GM19025 (cell line): ENCODE results near the gene SOX13.

ENCODE experiments used
- ATAC-seq: cut with Tn5 transposase; IDR thresholded peaks from one replicate; pipeline ENCODE4 v1.9.1; 2021; ENCODE audit warnings: mild to moderate bottlenecking, low read depth, moderate library complexity; ENCODE audit not compliant: unreplicated experiment

The SOX13 gene

GRCh38 chr1:204149635-204150565, 77.0 kb downstream of the SOX13 start:
- no peak for ATAC-seq

DNA sequence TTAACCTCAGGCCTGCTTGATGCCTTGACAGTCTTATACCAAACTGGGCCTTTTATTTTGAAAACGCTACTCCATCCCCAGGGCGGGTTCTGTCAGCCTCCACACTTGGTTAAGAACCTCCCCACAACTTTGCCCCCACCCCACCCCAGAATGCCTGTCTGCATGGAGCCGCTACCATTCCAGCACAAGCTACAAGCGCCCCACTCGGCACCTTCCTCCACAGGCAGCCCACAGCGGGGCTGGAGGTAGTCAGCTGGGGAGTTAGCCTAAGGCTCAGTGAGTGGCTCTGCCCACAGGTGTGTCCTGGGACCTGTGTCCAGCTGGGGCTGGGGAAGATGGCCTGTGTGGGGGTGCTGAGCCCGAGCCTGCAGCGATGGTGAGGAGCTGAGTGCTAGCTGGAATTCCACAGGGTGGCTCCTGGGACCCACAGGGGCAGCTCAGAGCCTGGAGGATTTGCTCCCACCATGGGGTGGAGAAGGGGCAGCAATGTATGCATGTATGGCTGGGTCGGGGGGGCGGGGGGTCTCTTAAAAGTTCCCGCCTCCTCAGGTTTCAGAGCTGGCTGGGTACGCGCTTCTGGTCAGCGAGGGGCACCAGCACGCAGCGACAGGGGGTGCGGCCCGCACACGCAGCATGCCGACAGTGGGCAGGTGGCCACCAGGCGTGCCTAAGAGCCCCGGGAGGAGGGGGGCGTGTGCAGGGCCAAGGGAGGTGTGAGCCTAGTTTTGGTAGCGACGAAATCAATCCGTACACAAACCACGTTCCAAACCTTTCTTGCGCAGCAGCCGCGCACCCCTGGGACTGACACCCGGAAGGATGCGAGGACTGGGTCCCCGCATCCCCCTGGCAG, 78.0 kb downstream of the SOX13 start:
- no peak for ATAC-seq

DNA sequence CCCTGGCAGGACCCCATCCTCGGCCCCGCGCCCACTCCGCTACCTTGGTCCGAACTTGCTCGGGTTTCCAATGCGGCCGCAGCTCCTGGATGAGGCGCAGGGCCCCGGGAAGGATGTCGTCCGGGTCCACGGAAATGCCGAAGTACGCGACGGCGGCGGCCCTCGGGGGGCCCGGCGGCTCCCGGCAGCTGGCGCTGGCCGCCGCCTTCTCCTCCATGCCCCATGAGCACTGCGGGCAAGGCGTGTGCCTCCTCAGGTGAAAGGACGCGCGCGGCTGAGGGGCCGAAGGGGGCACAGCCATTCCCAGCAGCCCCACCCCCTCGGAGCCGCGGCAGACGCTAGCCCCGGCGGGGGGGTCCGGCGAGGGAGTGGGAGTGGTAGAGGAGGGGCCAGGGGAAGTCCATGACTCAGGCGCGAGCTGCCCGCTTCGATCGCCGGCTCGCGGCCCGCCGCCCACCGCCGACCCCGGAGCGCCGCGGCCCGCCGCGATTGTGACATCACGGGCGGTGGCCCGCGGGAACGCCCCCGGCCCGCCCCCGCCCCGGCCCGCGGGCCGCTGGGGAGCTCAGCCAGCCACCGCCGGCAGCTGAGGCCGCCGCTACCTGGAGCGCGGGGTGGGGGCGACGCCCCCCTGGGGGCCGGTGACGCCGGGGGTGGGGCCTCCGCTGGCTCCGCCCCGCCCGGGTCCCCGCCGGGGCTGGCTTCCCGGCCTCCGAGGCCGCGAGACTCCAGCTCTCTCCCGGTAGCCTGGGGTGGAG, 78.8 kb downstream of the SOX13 start, which contains the start of gene ETNK2:
Gene ETNK2, minus strand, starts transcription at position 493 of the 758 bp plus-strand sequence. Its CDS starts 192 bp downstream, at position 301.
- no peak for ATAC-seq

GRCh38 chr1:204152310-204153044, 79.6 kb downstream of the SOX13 start:
- ATAC-seq, result no peak

DNA sequence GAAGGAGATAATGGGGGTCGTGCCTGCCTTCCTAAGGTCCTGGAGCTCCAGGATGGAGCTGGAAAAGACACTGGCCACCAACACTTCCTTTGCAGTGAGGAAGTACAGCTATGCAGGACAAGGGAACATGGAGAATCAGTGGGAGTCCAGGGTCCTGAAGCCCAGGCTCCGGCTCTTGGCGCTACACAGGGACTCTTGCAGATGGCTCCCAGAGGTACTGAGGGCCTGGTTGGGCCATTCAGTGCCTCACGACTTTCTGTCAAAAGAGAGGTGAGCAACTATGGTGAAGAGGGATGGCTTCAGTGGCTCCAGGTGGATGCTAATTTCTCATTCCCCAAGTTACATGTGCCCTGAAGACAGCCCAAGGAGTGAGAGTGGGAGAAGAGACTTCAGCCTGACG, 80.8 kb downstream of the SOX13 start:
- no peak for ATAC-seq

- no peak for ATAC-seq
Measured at GRCh38 chr1:204154568-204155255, 81.8 kb downstream of the SOX13 start.

- ATAC-seq, result no peak
Measured at GRCh38 chr1:204155881-204156280, 83.0 kb downstream of the SOX13 start.

GRCh38 chr1:204157962-204158361, 85.0 kb downstream of the SOX13 start:
- no peak for ATAC-seq

GRCh38 chr1:204161609-204162493, 88.9 kb downstream of the SOX13 start:
- no peak for ATAC-seq

DNA sequence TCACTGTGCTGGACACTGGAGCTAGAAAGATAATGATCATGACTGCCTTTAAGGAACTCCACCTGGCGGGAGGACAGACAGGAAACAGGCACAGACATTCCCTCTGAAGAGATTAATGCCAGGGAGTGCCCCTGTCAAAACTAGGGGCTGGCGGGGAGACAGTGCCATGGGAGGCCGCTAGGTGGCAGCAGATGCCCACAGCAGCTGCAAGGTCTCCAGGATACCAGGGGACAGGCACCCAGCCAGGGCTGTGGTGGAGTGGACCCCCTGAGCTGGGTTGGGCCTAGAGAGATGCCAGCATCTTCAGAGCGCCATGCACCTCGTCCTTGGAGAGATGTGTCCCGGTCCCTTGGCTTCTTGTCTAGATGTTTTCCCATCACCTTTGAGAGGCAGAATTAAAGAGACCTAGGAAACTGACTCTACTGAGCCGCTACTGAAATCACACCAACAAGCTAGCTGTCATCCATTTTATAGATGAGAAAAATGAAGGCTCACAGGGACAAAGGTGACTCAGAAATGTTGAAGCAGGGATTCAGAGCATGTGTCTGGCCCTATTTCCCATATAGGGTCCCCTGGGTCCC, 89.7 kb downstream of the SOX13 start:
- no peak for ATAC-seq

GRCh38 chr1:204166219-204166618, 93.3 kb downstream of the SOX13 start, which contains the start of gene REN:
TSS of gene REN (minus strand) at chr1:204166337. CDS start at chr1:204166293, 44 bp downstream.
- ATAC-seq, result no peak

GRCh38 chr1:204167730-204168129, 94.8 kb downstream of the SOX13 start:
- ATAC-seq, result no peak

GRCh38 chr1:204169858-204170257, 96.9 kb downstream of the SOX13 start:
- no peak for ATAC-seq

GRCh38 chr1:204170494-204171155, 97.7 kb downstream of the SOX13 start:
- ATAC-seq, result no peak

GRCh38 chr1:204171751-204172178, 98.8 kb downstream of the SOX13 start:
- no peak for ATAC-seq

DNA sequence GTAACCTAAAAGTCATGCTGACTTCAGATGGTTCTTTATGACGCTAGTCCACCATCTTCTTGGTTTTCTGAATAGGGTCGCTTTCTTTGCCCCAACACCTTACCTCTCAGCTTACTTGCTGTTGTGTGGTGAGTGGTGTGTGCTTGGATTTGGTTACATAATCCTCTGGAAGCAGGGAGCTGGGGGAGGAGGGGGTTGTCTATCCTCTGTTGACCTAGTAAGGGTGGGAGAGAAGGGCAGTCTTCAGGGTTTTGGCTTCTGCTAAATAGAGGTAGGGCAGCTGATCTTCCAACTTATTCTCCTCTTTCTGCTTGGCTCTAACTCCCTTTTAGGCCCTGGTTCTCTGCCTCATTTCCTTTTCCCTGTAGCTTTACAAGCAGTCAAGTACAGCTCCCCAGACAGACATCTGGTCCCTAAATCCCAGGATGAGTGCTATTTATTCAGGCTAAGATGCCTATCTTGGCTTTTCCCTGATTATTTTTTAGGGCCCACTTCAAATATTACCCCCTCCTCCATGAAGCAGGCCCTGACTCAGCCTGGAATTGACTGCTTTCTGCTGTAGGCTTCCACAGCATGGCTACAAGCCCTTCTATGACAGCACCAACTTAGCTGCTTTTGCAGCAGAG, 99.6 kb downstream of the SOX13 start:
- no peak for ATAC-seq

DNA sequence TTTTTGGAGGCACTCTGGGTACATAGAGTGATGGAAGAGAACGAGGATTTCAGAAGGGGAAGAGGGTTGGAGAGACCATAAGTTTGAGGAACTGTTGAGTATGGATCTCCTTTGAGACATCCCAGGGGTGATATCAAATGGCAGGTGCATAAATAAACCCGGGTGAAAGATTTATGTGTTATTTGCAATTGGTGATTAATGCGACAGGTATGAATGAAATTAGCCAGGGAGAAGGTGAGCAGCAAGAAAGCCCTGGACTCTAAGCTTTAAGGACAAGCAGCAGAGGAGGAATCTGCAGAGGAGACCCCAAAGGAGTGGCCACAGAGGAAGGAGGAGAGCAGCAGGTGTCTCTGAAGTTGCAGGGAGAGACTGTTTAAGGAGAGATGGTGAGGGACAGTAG, 102.0 kb downstream of the SOX13 start:
- no peak for ATAC-seq
